ENCODE data around the gene CCS.

CCS gene

DNA sequence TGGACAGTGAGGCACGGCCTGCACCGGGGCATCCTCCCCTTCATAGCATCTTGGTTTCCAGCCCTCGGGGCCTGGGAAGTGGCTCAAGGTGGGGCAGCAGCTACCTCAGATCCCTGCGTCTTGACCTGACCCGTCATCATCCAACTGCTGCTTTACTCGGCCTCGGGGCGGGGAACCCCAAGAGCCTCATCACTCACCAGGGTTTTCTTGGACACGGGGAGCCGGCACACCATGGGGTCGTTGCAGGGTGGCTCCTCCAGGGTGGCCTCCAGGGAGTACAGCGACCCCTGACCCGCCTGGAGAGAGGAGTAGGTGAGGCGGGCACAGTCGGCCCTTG is 25.2 kb upstream of the CCS start:
- Histone ChIP-seq H3K36me3 (no peaks in the 10 kb centered on the region), H3K4me1 (ENCODE audit: control insufficient read depth in 1 of 2, insufficient read depth in 1 of 2, low read depth in 1 of 2, low read length in 1 of 2) (peaks cover 4 to 5% of the 10 kb centered on the region in 2 experiments), H3K4me3 (ENCODE audit: low read depth in 1 of 2, low read length in 1 of 2) (no peak overlapping the region), H3K27me3 (peaks cover 54% of the 10 kb centered on the region), H3K27ac (no peak overlapping the region), H3K9me3 (no peaks in the 10 kb centered on the region)
- TF ChIP-seq, protein P1, sequence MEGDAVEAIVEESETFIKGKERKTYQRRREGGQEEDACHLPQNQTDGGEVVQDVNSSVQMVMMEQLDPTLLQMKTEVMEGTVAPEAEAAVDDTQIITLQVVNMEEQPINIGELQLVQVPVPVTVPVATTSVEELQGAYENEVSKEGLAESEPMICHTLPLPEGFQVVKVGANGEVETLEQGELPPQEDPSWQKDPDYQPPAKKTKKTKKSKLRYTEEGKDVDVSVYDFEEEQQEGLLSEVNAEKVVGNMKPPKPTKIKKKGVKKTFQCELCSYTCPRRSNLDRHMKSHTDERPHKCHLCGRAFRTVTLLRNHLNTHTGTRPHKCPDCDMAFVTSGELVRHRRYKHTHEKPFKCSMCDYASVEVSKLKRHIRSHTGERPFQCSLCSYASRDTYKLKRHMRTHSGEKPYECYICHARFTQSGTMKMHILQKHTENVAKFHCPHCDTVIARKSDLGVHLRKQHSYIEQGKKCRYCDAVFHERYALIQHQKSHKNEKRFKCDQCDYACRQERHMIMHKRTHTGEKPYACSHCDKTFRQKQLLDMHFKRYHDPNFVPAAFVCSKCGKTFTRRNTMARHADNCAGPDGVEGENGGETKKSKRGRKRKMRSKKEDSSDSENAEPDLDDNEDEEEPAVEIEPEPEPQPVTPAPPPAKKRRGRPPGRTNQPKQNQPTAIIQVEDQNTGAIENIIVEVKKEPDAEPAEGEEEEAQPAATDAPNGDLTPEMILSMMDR (IDR thresholded peaks at IDR 0.05): no peak

GRCh38 chr11:66568124-66568916 is 24.7 kb upstream of the CCS start, which contains the start of gene CTSF:
Gene CTSF (minus strand): TSS chr11:66568606. CDS start chr11:66568486, 120 bp downstream.
- H3K27ac ChIP-seq: no peak within 1 kb of the TSS
- H3K4me1 ChIP-seq (ENCODE audit: control insufficient read depth in 1 of 2, insufficient read depth in 1 of 2, low read depth in 1 of 2, low read length in 1 of 2): peaks cover 4 to 5% of the 10 kb centered on the region in 2 experiments
- peak within 1 kb of the TSS; percentile 37 to 55 for H3K4me3 ChIP-seq (ENCODE audit: low read depth in 1 of 2, low read length in 1 of 2)
- TF ChIP-seq, protein P1 (IDR thresholded peaks at IDR 0.05): no peak
- no peaks in the 10 kb centered on the region for H3K9me3 ChIP-seq
- no peaks in the 10 kb centered on the region for H3K36me3 ChIP-seq
- peaks cover 54% of the 10 kb centered on the region for H3K27me3 ChIP-seq

DNA sequence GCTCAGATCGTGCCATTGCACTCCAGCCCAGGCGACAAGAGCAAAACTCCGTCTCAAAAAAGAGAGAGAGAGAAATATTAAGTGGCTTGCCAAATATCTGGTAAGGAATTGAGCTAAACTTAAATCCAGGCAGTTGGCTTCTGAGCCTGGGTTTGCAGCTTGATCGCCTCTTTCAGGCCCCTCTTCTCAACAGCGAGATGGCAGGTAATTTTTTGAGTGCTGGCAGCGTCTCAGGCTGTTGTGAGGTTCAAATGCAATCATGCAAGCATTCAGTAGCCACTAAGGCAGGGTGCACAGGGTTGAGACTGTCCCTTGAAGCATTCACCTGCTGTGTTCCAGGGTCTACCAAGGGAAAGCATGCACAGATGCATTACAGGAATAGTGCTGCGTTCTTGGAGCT is 23.9 kb upstream of the CCS start:
- Histone ChIP-seq H3K27me3 (peaks cover 54% of the 10 kb centered on the region), H3K36me3 (no peaks in the 10 kb centered on the region), H3K9me3 (no peaks in the 10 kb centered on the region), H3K4me1 (ENCODE audit: control insufficient read depth in 1 of 2, insufficient read depth in 1 of 2, low read depth in 1 of 2, low read length in 1 of 2) (peaks cover 4 to 5% of the 10 kb centered on the region in 2 experiments), H3K4me3 (ENCODE audit: low read depth in 1 of 2, low read length in 1 of 2) (no peak overlapping the region), H3K27ac (no peak overlapping the region)
- TF ChIP-seq, protein P1 (IDR thresholded peaks at IDR 0.05): no peak

DNA sequence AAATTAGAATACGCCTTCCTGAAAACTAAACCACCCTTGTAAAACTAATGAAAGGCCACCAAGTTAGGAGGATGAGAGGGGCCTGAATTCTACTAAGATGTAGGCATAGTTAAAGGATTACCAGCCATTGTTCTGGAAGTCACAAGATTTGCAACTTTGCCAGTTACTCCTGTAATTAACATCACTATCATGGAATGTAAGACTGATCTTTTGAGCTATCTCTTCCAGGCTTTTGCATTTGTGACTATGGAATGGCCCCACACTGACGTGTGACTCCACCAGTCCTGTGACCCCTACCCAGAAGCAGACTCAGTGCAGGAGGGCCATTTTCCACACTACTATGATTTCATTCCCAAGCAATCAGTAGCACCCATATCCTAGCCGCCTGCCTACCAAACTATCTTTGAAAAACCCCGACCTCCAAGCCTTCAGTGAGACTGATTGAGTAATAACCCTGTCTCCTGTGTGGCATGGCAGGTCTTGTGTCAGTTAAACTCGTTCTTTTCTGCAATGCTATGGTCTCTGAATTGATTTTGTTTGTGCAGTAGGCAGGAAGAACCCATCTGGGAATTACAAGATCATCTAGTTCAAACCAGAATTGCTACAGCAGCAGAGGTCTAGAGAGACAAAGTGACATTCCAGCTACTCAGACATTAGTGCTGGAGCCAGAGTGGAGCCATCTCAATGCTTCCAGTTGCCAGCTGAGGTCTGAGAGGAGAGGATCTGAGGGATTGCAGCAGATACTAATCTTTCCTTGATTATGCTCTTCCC is 22.7 kb upstream of the CCS start:
- no peaks in the 10 kb centered on the region for H3K9me3 ChIP-seq
- TF ChIP-seq, protein P1 (IDR thresholded peaks at IDR 0.05): no peak
- H3K36me3 ChIP-seq: no peaks in the 10 kb centered on the region
- peaks cover 58% of the 10 kb centered on the region for H3K27me3 ChIP-seq
- no peak overlapping the region for H3K4me3 ChIP-seq (ENCODE audit: low read depth in 1 of 2, low read length in 1 of 2)
- no peak overlapping the region for H3K27ac ChIP-seq
- peaks cover 4 to 5% of the 10 kb centered on the region in 2 experiments for H3K4me1 ChIP-seq (ENCODE audit: control insufficient read depth in 1 of 2, insufficient read depth in 1 of 2, low read depth in 1 of 2, low read length in 1 of 2)

DNA sequence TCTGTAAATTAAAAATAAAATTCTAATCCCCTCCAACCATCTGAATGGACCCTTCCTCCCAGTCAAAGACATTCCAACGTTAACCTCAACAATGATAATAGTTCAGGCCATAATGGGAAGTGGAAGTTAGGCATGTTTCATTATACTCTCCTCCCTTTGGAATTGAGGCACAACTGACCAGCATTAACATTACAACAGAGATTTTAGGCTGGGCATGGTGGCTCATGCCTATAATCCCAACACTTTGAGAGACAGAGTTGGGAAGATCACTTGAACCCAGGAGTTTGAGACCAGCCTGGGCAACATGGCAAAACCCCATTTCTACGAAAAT is 22.2 kb upstream of the CCS start:
- TF ChIP-seq, protein P1 (IDR thresholded peaks at IDR 0.05): no peak
- H3K27ac ChIP-seq: no peak overlapping the region
- peaks cover 4 to 5% of the 10 kb centered on the region in 2 experiments for H3K4me1 ChIP-seq (ENCODE audit: control insufficient read depth in 1 of 2, insufficient read depth in 1 of 2, low read depth in 1 of 2, low read length in 1 of 2)
- no peaks in the 10 kb centered on the region for H3K36me3 ChIP-seq
- no peaks in the 10 kb centered on the region for H3K9me3 ChIP-seq
- no peak overlapping the region for H3K4me3 ChIP-seq (ENCODE audit: low read depth in 1 of 2, low read length in 1 of 2)
- H3K27me3 ChIP-seq: peaks cover 57% of the 10 kb centered on the region

Data from neutrophil (primary cell).